Measurements from ENCODE around the gene SYNGR3.

DNA sequence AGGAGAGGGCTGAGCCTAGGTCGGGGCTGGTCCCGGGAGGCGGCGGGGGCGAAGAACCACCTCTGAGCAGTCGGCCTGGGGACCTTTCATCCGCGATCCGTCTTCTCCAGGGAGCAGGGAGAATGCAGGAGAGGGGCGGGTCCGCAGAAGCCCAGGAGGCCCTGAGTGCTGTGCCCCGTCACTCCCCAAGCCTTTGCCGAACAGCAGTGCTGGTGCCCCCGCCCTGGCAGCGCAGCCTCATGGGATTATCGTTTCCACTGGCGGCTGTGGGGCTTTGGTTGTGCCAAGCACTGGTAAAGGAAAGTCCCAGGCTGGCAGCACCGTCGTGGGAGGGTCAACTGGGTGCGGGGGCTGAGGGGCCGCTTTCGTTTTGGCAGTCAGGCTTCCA is 17.3 kb upstream of the SYNGR3 start:
- TF ChIP-seq, protein P1, sequence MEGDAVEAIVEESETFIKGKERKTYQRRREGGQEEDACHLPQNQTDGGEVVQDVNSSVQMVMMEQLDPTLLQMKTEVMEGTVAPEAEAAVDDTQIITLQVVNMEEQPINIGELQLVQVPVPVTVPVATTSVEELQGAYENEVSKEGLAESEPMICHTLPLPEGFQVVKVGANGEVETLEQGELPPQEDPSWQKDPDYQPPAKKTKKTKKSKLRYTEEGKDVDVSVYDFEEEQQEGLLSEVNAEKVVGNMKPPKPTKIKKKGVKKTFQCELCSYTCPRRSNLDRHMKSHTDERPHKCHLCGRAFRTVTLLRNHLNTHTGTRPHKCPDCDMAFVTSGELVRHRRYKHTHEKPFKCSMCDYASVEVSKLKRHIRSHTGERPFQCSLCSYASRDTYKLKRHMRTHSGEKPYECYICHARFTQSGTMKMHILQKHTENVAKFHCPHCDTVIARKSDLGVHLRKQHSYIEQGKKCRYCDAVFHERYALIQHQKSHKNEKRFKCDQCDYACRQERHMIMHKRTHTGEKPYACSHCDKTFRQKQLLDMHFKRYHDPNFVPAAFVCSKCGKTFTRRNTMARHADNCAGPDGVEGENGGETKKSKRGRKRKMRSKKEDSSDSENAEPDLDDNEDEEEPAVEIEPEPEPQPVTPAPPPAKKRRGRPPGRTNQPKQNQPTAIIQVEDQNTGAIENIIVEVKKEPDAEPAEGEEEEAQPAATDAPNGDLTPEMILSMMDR (IDR thresholded peaks at IDR 0.05): no peak
- no peak for TF ChIP-seq POLR2A (IDR thresholded peaks at IDR 0.05)
